Pancreas (tissue), 10 donors: ENCODE results near the gene FBXO47. TPM values are rescaled to one million over a fixed set of nuclear protein-coding genes. Genes with fewer than 3 reads are reported as not detected.

Experiments used
- ATAC-seq, 4 donors: fragments of 200-7000 bp; cut with Tn5 transposase; one replicate each; pipeline versions ENCODE4 v1.8.0 to v1.9.1; 2020; ENCODE audit warnings: mild to moderate bottlenecking in 4 of 4, moderate library complexity in 4 of 4
- DNase-seq, 6 donors: peaks; one replicate each; pipeline ENCODE4 v3.0.0-alpha.2; 2020
- FAIRE-seq: peaks from 2 replicates; lab custom pipeline; 2012; peaks lifted over from hg19 to GRCh38; lab: Jason Lieb, UNC
- H3K27ac ChIP-seq, 4 donors: fragments of 200-600 bp; sonication (generic); 1 replicate in 3 of 4; 2 replicates in 1 of 4; pipeline versions ENCODE4 v1.5.0 to v1.8.0; 2020
- H3K27me3 ChIP-seq, 4 donors: fragments of 200-600 bp; one replicate each; pipeline ENCODE4 v1.8.0; 2021
- H3K36me3 ChIP-seq, 3 donors: fragments of 200-600 bp; sonication (generic) in 1 of 3; one replicate each; pipeline versions ENCODE4 v1.5.0 to v1.8.0; 2020 to 2021
- H3K4me1 ChIP-seq, 3 donors: fragments of 200-600 bp; one replicate each; pipeline ENCODE4 v1.8.0; 2021
- H3K4me3 ChIP-seq, 4 donors: fragments of 200-600 bp; sonication (generic) in 2 of 4; one replicate each; pipeline versions ENCODE4 v1.5.0 to v1.8.0; 2020 to 2021
- H3K9me3 ChIP-seq, 4 donors: fragments of 200-600 bp; one replicate each; pipeline ENCODE4 v1.8.0; 2021
- CTCF ChIP-seq, 4 donors: fragments of 200-600 bp; sonication (generic) in 3 of 4; IDR thresholded peaks; one replicate each; pipeline versions ENCODE4 v1.5.0 to v1.8.0; 2021; ENCODE audit warnings: antibody characterized with exemption in 4 of 4
- WGBS, 2 donors: extraction: QIAGEN DNeasy Blood & Tissue Kit; methylation state at CpG; one replicate each; pipeline ENCODE4 v1.1.7; 2013; 5-methylcytosine and 5-hydroxymethylcytosine counted together
- intact Hi-C, 3 donors: fragments of 100-400 bp; cut with DNase I; formaldehyde crosslinking; loops; one replicate each; pipeline versions ENCODE4 v1.11.1 to v1.14.2; 2022
- polyA plus RNA-seq, 2 donors: library from polyadenylated mRNA; stranded (reverse); fragments of 200-250 nt; gene quantifications; one replicate each; pipeline ENCODE4 v1.2.3, GENCODE V29; 2013
- total RNA-seq, 6 donors: library from RNA; stranded (reverse); fragmentation: NEBNext Ultra II Directional in 4 of 6; extraction: Animal tissue kit (Norgen Biotek cat#: 25700) in 4 of 6; gene quantifications; one replicate each; pipeline versions ENCODE4 v1.2.1 to v1.2.4, GENCODE V29; 2021 to 2023
- donor health status: healthy with polysubstance abuse.
- donor health status: DM: no; HTN: no; CAD: no; lungs with moderate emphysema.
- donor health status: DM: no; HTN: no; CAD: no.
- donor health status: control.
- donor health status: control.
- donor health status: Bipolar disorder and iron deficiency.
- donor health status: DM: yes; HTN: yes; CAD: no.
- donor health status: DM: no; HTN: no; CAD: no.
- donor health status: DM: no; HTN: no; CAD: no.
- donor health status: DM: yes; HTN: yes; CAD: no.

The FBXO47 gene
- total and polyA plus RNA-seq, 8 donors = 0.06 TPM; not detected in 7

- no peak for ATAC-seq
- no peak for TF ChIP-seq CTCF (IDR thresholded peaks at IDR 0.05)
- peak in 1 of 6 donors; percentile 9 for DNase-seq
- Histone ChIP-seq H3K27me3 (no peaks in the 10 kb centered on the region), H3K9me3 (no peaks in the 10 kb centered on the region), H3K4me1 (peaks cover 0 to 6% (median 0%) of the 10 kb centered on the region in 3 donors), H3K4me3 (no peak within 1 kb of the TSS), H3K36me3 (peaks cover 0 to under 1% (median 0%) of the 10 kb centered on the region in 3 donors), H3K27ac (no peak within 1 kb of the TSS)
- WGBS, 2 donors = 62 to 70% methylated on average over 14 of the region's 14 CpGs
- FAIRE-seq = no peak
- intact Hi-C loops = no loop called here
These were observed 41.8 kb downstream of the FBXO47 start, which contains the start of gene LASP1NB for GRCh38 chr17:38925263-38925995. Gene LASP1NB, plus strand, starts transcription at chr17:38925614.

DNA sequence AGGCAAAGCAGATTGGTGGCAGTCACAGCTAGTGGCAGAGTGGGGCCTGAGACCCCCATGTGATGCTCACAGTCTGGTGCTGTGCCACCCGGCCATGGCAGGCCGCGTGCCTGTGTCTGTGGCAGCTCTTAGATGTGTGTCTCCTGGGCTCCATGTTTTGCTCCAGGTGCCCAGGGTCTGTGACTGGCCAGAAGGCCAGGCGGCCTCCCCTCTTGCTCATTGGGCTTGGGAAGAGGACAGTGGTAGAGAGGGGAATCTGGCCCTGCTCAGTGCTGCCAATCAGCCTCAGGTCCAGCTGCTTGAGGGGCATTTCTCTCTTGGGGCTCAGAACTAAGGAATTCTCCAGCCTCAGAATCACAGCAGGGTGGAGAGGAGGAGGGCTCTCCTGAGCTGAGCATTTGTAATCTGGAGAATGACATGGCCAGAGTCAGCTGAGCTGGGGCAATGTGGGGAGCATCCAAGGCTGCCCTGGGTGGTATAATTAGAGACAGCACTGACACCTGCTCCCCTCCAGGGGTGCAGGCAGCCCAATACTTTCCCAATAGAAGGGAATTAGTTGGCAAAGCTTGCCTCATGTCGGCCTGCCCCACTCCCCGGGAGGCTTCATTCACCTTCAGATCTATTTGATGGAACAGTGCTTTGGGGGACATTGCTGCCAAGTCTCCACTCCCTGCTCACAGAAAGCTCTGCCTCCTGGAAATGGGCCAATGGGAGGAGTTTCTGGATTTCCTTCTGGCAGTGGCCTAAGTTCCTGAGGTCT is 44.5 kb downstream of the FBXO47 start:
- Histone ChIP-seq H3K36me3 (peaks cover 0 to 25% (median 14%) of the 10 kb centered on the region in 3 donors), H3K9me3 (no peaks in the 10 kb centered on the region), H3K4me3 (no peak overlapping the region), H3K4me1 (peaks cover 0 to 6% (median 0%) of the 10 kb centered on the region in 3 donors), H3K27ac (peak overlapping the region in 2 of 4 donors; percentile 9 to 26), H3K27me3 (no peaks in the 10 kb centered on the region)
- no peak for FAIRE-seq
- TF ChIP-seq CTCF (IDR thresholded peaks at IDR 0.05) = no peak
- 42 to 52% methylated on average over 6 of the region's 6 CpGs for WGBS, 2 donors
- ATAC-seq = peak; percentile 58 to 71 (median 66)
- intact Hi-C loops = no loop called here
- peak in 5 of 6 donors; percentile 44 to 77 (median 69) for DNase-seq

GRCh38 chr17:38921756-38922411 is 45.3 kb downstream of the FBXO47 start:
- Histone ChIP-seq H3K27ac (no peak overlapping the region), H3K27me3 (no peaks in the 10 kb centered on the region), H3K36me3 (peaks cover 0 to 25% (median 14%) of the 10 kb centered on the region in 3 donors), H3K4me1 (peaks cover 0 to 6% (median 0%) of the 10 kb centered on the region in 3 donors), H3K9me3 (no peaks in the 10 kb centered on the region), H3K4me3 (no peak overlapping the region)
- no peak for TF ChIP-seq CTCF (IDR thresholded peaks at IDR 0.05)
- FAIRE-seq (no peak), ATAC-seq (no peak), DNase-seq (peak in 2 of 6 donors; percentile 7 to 48)
- 76 to 83% methylated on average over 13 of the region's 13 CpGs for WGBS, 2 donors
- intact Hi-C loops = no loop called here

GRCh38 chr17:38920374-38921291 is 46.6 kb downstream of the FBXO47 start:
- no peak overlapping the region for H3K27ac ChIP-seq
- H3K36me3 ChIP-seq = peaks cover 0 to 36% (median 24%) of the 10 kb centered on the region in 3 donors

More at GRCh38 chr17:38920374-38921291, 46.6 kb downstream of the FBXO47 start:
- Histone ChIP-seq H3K4me1 (peaks cover 0 to 6% (median 0%) of the 10 kb centered on the region in 3 donors), H3K4me3 (no peak overlapping the region), H3K9me3 (no peaks in the 10 kb centered on the region), H3K27me3 (no peaks in the 10 kb centered on the region)
- ATAC-seq (no peak), DNase-seq (peak in 2 of 6 donors; percentile 9 to 24), FAIRE-seq (no peak)
- no peak for TF ChIP-seq CTCF (IDR thresholded peaks at IDR 0.05)
- intact Hi-C loops = no loop called here
- WGBS, 2 donors = 77 to 80% methylated on average over 9 of the region's 9 CpGs
